Measurements from ENCODE around the gene ZC3H12D. TPM values are rescaled to one million over a fixed set of nuclear protein-coding genes. Genes with fewer than 3 reads are reported as not detected.

The ZC3H12D gene
- total RNA-seq, 4 donors from 2014 or later = 1.6 to 7.2 (median 3.1) TPM

DNA sequence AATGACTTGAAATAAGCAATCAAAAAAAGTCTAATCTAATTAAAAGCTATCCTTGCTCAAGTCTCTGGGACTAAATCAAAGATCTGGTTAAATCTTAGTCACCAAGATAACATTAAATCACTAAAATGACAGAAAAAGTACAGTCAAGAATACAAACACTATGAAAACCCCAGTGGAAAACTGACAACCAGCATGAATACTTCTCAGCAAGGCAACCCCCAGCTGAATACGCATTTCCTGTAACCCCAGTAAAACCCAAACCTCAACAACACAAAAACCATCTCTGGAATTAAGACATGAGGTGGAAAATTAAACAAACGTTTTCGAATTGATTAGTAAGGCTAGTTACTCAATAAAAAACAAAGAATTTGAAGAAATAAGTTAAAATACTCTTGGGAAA is 23.7 kb upstream of the ZC3H12D start:
- no peaks in the 10 kb centered on the region for H3K4me1 ChIP-seq
- no peak overlapping the region for H3K4me3 ChIP-seq
- H3K36me3 ChIP-seq = peaks cover 0 to 58% (median 0%) of the 10 kb centered on the region in 3 donors
- no peak for DNase-seq (ENCODE audit: low spot score in 2 of 2)
- no peaks in the 10 kb centered on the region for H3K27me3 ChIP-seq
- no peak overlapping the region for H3K27ac ChIP-seq
- 64 to 66% methylated on average over 3 of the region's 3 CpGs for WGBS, 2 donors
- no peak for TF ChIP-seq EP300 (IDR thresholded peaks at IDR 0.05)
- TF ChIP-seq POLR2A (IDR thresholded peaks at IDR 0.05) = no peak
- TF ChIP-seq, protein P1, sequence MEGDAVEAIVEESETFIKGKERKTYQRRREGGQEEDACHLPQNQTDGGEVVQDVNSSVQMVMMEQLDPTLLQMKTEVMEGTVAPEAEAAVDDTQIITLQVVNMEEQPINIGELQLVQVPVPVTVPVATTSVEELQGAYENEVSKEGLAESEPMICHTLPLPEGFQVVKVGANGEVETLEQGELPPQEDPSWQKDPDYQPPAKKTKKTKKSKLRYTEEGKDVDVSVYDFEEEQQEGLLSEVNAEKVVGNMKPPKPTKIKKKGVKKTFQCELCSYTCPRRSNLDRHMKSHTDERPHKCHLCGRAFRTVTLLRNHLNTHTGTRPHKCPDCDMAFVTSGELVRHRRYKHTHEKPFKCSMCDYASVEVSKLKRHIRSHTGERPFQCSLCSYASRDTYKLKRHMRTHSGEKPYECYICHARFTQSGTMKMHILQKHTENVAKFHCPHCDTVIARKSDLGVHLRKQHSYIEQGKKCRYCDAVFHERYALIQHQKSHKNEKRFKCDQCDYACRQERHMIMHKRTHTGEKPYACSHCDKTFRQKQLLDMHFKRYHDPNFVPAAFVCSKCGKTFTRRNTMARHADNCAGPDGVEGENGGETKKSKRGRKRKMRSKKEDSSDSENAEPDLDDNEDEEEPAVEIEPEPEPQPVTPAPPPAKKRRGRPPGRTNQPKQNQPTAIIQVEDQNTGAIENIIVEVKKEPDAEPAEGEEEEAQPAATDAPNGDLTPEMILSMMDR (IDR thresholded peaks at IDR 0.05) = no peak
- no peaks in the 10 kb centered on the region for H3K9me3 ChIP-seq

DNA sequence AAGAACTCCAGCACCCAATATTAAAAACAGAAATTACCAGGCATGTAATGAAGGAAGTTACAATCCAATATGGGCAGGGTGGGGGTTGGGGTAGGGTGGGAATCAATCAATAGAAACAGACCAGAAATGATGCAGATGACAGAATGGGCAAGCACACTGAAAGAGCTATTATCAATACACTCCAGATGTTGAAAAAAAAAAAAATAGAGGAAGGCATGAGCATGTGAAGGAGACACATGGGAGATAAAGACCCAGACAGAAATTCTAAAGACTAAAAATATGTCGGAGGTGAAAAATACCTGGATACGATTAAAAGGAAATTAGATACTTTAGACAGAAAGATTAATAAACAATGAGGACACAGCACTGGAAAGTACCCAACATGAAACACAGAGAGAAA is 19.1 kb upstream of the ZC3H12D start:
- TF ChIP-seq POLR2A (IDR thresholded peaks at IDR 0.05) = no peak
- TF ChIP-seq, protein P1 (IDR thresholded peaks at IDR 0.05) = no peak
- no peak for TF ChIP-seq EP300 (IDR thresholded peaks at IDR 0.05)
- H3K4me3 ChIP-seq = no peak overlapping the region
- peaks cover 0 to 43% (median 0%) of the 10 kb centered on the region in 3 donors for H3K36me3 ChIP-seq
- no peaks in the 10 kb centered on the region for H3K27me3 ChIP-seq
- H3K9me3 ChIP-seq = no peaks in the 10 kb centered on the region
- DNase-seq (ENCODE audit: low spot score in 2 of 2) = no peak
- H3K4me1 ChIP-seq = peaks cover 0 to 4% (median 0%) of the 10 kb centered on the region in 4 donors
- no peak overlapping the region for H3K27ac ChIP-seq
- WGBS, 2 donors = 79 to 94% methylated on average over 2 of the region's 2 CpGs

DNA sequence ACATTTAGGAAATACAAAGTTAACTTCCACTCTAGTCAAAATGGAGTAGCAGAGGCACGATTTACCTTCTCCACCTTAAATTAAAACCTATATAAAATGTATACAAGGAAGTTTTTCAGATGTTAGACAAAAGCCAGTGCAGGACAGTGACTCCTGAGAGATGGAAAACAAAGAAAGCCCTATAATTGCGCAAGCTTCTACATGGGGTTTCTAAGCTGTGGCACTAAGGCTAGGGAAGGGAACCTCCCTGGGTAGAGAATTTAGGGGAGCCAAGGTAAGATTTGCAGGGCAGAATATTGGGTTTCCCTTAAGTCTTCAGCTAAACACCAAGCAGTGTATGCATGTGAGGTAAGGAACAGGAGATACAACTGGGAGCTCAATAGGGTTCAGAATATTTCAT is 18.5 kb upstream of the ZC3H12D start:
- Histone ChIP-seq H3K36me3 (peaks cover 0 to 43% (median 0%) of the 10 kb centered on the region in 3 donors), H3K4me3 (no peak overlapping the region), H3K4me1 (peaks cover 0 to 5% (median 0%) of the 10 kb centered on the region in 4 donors), H3K27ac (no peak overlapping the region), H3K27me3 (no peaks in the 10 kb centered on the region), H3K9me3 (no peaks in the 10 kb centered on the region)
- no peak for TF ChIP-seq POLR2A (IDR thresholded peaks at IDR 0.05)
- TF ChIP-seq, protein P1 (IDR thresholded peaks at IDR 0.05) = no peak
- no peak for TF ChIP-seq EP300 (IDR thresholded peaks at IDR 0.05)
- DNase-seq (ENCODE audit: low spot score in 2 of 2) = no peak
- WGBS, 2 donors = 90 to 91% methylated on average over 2 of the region's 2 CpGs

- Histone ChIP-seq H3K27ac (no peak overlapping the region), H3K4me3 (no peak overlapping the region), H3K36me3 (peaks cover 0 to 43% (median 0%) of the 10 kb centered on the region in 3 donors), H3K4me1 (peaks cover 0 to 5% (median 0%) of the 10 kb centered on the region in 4 donors), H3K27me3 (no peaks in the 10 kb centered on the region), H3K9me3 (no peaks in the 10 kb centered on the region)
- DNase-seq (ENCODE audit: low spot score in 2 of 2) = no peak
- WGBS, 2 donors = 95% methylated on average over 3 of the region's 3 CpGs
- TF ChIP-seq, protein P1 (IDR thresholded peaks at IDR 0.05) = no peak
- TF ChIP-seq EP300 (IDR thresholded peaks at IDR 0.05) (no peak), POLR2A (IDR thresholded peaks at IDR 0.05) (no peak)
Measured at GRCh38 chr6:149501768-149502167, 17.0 kb upstream of the ZC3H12D start.

DNA sequence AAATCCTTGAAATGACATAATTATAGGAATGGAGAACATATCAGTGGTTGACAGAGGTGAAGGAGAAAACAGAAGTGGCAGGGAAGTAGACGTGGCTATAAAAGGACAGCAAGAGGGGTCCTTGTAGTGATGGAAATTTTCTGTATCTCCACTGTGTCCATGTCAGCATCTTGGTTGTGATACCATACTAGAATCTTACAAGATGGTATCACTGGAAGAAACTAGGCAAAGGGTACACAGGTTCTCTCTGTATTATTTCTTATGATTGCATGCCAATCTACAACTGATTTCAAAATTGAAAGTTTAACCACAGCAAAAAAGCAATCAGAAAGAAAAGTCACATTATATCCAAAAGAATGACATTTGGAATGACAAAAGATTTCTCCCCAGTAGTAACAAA is 16.4 kb upstream of the ZC3H12D start:
- Histone ChIP-seq H3K9me3 (no peaks in the 10 kb centered on the region), H3K36me3 (peaks cover 0 to 38% (median 0%) of the 10 kb centered on the region in 3 donors), H3K27ac (no peak overlapping the region), H3K4me1 (peaks cover 0 to 5% (median 0%) of the 10 kb centered on the region in 4 donors), H3K27me3 (no peaks in the 10 kb centered on the region), H3K4me3 (no peak overlapping the region)
- DNase-seq (ENCODE audit: low spot score in 2 of 2) = no peak
- 87 to 91% methylated on average over 1 of the region's 1 CpG for WGBS, 2 donors
- TF ChIP-seq, protein P1 (IDR thresholded peaks at IDR 0.05) = no peak
- no peak for TF ChIP-seq POLR2A (IDR thresholded peaks at IDR 0.05)
- TF ChIP-seq EP300 (IDR thresholded peaks at IDR 0.05) = no peak
